Measurements from ENCODE around the gene ADGRB3. TPM values are rescaled to one million over a fixed set of nuclear protein-coding genes. Genes with fewer than 3 reads are reported as not detected.
"Not testable (repeated sequence)": the region's sequence is repeated elsewhere in the genome, so short reads cannot be mapped to it uniquely, and the experiment has no call there.

ADGRB3 gene
- polyA plus RNA-seq, 4 donors: 1.1 to 5.7 (median 4.3) TPM

- no peak for DNase-seq (ENCODE audit: low read depth in 4 of 4, low spot score in 3 of 4)
Observed at GRCh38 chr6:69379518-69379917, 744.4 kb downstream of the ADGRB3 start.

GRCh38 chr6:69383627-69384026 is 748.5 kb downstream of the ADGRB3 start:
- no peak for DNase-seq (ENCODE audit: low read depth in 4 of 4, low spot score in 3 of 4)

- DNase-seq (ENCODE audit: low read depth in 4 of 4, low spot score in 3 of 4): no peak
Observed at GRCh38 chr6:69386426-69386825, 751.3 kb downstream of the ADGRB3 start.

GRCh38 chr6:69390125-69390524 is 755.0 kb downstream of the ADGRB3 start:
- no peak for DNase-seq (ENCODE audit: low read depth in 4 of 4, low spot score in 3 of 4)

DNA sequence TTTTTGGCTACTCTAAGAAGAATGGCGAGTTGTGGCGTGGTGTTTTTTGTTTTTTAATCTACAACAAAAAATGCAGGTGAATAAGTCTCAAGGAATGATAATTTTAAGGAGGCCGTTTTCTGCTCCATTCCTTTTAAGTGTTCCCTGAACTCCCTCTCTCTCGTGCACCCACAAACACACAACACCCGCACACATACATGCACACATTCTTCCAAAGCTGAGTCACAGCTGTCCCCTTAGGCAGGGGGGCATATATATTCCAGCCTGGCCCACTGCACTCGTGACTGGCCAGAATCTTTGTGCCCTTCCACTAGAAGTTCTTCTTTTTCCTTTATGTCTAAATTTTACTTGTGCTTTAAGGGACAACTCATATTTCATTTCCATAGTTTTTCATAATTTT is 756.0 kb downstream of the ADGRB3 start:
- DNase-seq (ENCODE audit: low read depth in 4 of 4, low spot score in 3 of 4): no peak

DNA sequence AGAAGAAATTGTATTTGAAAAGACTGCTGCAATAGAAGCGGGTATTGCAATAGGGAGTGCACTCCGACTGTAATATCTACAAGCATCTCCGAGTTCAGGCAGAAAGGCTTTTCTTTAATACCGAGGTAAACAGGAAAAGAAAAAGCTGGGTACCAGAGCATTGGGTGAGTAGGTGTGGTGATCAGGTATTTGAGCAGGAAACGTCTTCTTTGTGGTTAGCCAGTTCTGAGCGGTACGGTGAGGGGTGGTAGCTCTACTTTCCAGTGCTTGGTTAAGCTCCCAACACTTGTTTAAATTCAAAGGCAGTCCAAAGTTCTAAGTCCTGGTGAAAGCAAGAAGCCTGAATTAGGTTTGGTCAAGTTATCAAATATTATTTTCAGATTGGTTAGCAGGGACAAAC is 757.7 kb downstream of the ADGRB3 start:
- DNase-seq (ENCODE audit: low read depth in 4 of 4, low spot score in 3 of 4): no peak

GRCh38 chr6:69398311-69398710 is 763.2 kb downstream of the ADGRB3 start:
- DNase-seq (ENCODE audit: low read depth in 4 of 4, low spot score in 3 of 4): no peak

DNA sequence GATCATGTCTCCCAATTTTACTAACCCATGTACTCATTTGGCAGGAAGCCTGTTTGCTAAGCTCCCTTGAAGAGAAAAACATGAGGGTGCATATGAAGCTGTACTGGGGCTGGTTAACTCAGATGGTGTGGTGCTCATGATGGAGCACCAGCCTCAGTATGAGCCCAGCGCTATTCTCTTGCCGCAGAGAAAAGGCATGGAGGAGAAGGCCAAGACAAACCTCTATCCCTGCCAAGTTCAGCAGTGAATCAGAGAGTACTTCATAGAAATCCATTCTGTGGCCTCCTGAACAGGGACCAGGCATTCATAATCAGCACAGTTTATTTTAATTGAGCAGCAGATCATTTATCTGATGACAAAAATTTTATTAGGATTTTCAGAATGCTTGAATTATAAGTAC is 763.6 kb downstream of the ADGRB3 start:
- DNase-seq (ENCODE audit: low read depth in 4 of 4, low spot score in 3 of 4): no peak

GRCh38 chr6:69408886-69409285 is 773.8 kb downstream of the ADGRB3 start:
- no peak for DNase-seq (ENCODE audit: low read depth in 4 of 4, low spot score in 3 of 4)

- no peak for DNase-seq (ENCODE audit: low read depth in 4 of 4, low spot score in 3 of 4)
Observed at GRCh38 chr6:69416776-69417175, 781.7 kb downstream of the ADGRB3 start.

- no peak for DNase-seq (ENCODE audit: low read depth in 4 of 4, low spot score in 3 of 4)
Observed at GRCh38 chr6:69421269-69421668, 786.2 kb downstream of the ADGRB3 start.

- no peak for DNase-seq (ENCODE audit: low read depth in 4 of 4, low spot score in 3 of 4)
Observed at GRCh38 chr6:69422020-69422419, 786.9 kb downstream of the ADGRB3 start.

DNA sequence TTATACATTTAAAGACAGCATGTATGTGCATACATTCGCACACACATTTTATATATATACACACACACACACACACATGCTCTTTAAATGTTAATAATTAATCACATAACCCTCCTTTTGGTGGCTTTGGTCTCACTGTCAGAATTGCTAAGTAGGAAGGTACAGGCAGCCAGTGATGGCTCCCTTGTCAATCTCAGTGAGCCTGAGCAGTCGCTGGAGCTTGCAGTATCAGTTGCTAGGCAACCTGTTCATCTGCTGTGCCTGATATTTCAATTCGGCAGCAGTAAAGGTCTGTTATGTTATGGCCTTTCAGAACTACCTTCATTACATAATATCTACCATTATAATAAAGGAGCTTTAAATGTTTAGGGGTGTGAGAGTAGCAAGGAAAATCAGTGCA is 787.4 kb downstream of the ADGRB3 start:
- no peak for DNase-seq (ENCODE audit: low read depth in 4 of 4, low spot score in 3 of 4)

- no peak for DNase-seq (ENCODE audit: low read depth in 4 of 4, low spot score in 3 of 4)
Observed at GRCh38 chr6:69423785-69424184, 788.7 kb downstream of the ADGRB3 start.

DNA sequence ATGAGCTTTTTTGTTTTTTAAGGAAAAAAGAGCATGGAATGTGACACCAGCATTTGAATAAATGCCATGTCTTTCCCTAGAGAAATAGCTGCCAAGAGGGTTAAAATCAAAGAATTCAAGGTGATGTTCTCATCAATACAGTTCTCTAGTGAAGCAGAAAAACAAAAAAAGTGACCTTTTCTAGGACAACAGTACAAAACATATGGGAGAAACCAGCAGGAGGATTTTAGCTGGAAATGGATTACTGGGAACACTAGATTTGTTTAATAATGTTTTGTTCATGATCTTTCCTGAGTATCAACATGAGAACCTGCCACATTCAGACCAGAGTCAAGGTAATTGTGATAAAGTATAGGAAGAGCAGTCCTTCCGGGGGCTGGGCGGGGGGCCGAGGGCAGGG is 789.5 kb downstream of the ADGRB3 start:
- DNase-seq (ENCODE audit: low read depth in 4 of 4, low spot score in 3 of 4): no peak

- no peak for DNase-seq (ENCODE audit: low read depth in 4 of 4, low spot score in 3 of 4)
Observed at GRCh38 chr6:69427882-69428281, 792.8 kb downstream of the ADGRB3 start.

DNA sequence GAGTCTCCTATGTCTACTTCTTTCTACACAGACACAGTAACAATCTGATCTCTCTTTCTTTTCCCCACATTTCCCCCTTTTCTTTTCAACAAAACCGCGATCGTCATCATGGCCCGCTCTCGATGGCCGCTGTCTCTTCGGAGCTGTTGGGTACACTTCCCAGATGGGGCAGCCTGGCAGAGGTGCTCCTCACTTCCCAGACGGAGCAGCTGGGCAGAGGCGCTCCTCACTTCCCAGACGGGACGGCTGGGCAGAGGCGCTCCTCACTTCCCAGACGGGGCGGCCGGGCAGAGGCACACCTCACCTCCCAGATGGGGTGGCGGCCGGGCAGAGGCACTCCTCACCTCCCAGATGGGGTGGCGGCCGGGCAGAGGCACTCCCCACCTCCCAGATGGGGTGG is 797.1 kb downstream of the ADGRB3 start:
- not testable (repeated sequence) for DNase-seq (ENCODE audit: low read depth in 4 of 4, low spot score in 3 of 4)

- DNase-seq (ENCODE audit: low read depth in 4 of 4, low spot score in 3 of 4): not testable (repeated sequence)
Observed at GRCh38 chr6:69433116-69433515, 798.0 kb downstream of the ADGRB3 start.

- no peak for DNase-seq (ENCODE audit: low read depth in 4 of 4, low spot score in 3 of 4)
Observed at GRCh38 chr6:69438113-69438512, 803.0 kb downstream of the ADGRB3 start.
